ENCODE measurements around the gene SRPK2.

Gene SRPK2

GRCh38 chr7:105321754-105322455, 66.8 kb downstream of the SRPK2 start:
- TF ChIP-seq MYC (IDR thresholded peaks at IDR 0.05; ENCODE audit: low read depth, low read length) (no peak), POLR2A (IDR thresholded peaks at IDR 0.05; ENCODE audit: extremely low read depth, insufficient read length) (no peak)
- TF ChIP-seq, protein P1, sequence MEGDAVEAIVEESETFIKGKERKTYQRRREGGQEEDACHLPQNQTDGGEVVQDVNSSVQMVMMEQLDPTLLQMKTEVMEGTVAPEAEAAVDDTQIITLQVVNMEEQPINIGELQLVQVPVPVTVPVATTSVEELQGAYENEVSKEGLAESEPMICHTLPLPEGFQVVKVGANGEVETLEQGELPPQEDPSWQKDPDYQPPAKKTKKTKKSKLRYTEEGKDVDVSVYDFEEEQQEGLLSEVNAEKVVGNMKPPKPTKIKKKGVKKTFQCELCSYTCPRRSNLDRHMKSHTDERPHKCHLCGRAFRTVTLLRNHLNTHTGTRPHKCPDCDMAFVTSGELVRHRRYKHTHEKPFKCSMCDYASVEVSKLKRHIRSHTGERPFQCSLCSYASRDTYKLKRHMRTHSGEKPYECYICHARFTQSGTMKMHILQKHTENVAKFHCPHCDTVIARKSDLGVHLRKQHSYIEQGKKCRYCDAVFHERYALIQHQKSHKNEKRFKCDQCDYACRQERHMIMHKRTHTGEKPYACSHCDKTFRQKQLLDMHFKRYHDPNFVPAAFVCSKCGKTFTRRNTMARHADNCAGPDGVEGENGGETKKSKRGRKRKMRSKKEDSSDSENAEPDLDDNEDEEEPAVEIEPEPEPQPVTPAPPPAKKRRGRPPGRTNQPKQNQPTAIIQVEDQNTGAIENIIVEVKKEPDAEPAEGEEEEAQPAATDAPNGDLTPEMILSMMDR (IDR thresholded peaks at IDR 0.05; ENCODE audit: low read depth, low read length), result no peak
- TF ChIP-seq, protein P2, sequence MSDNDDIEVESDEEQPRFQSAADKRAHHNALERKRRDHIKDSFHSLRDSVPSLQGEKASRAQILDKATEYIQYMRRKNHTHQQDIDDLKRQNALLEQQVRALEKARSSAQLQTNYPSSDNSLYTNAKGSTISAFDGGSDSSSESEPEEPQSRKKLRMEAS (IDR thresholded peaks at IDR 0.05; ENCODE audit: low read depth, low read length), result no peak
- DNase-seq (ENCODE audit: low read depth), result no peak
- H3K4me3 ChIP-seq (ENCODE audit: low read depth, low read length), result no peak overlapping the region

DNA sequence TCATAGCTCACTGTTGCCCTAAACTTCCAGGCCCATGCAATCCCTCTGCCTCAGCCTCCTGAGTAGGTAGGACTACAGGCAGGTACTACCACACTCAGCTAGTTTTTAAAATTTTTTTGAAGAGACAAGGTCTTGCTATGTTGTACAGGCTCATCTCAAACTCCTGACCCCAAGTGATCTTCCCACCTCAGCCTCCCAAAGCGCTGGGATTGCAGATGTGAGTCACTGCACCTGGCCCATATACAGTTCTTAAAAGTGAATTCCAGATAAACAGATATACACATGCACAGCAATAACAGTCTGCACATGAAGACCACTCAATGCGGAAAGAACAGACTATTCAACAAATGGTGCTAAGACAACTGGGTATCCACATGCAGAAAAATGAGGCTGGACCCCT, 67.8 kb downstream of the SRPK2 start:
- TF ChIP-seq, protein P2 (IDR thresholded peaks at IDR 0.05; ENCODE audit: low read depth, low read length), result no peak
- TF ChIP-seq, protein P1 (IDR thresholded peaks at IDR 0.05; ENCODE audit: low read depth, low read length), result no peak
- H3K4me3 ChIP-seq (ENCODE audit: low read depth, low read length), result no peak overlapping the region

GRCh38 chr7:105319578-105319977, 69.1 kb downstream of the SRPK2 start:
- no peak for DNase-seq (ENCODE audit: low read depth)
- H3K4me3 ChIP-seq (ENCODE audit: low read depth, low read length), result no peak overlapping the region
- TF ChIP-seq, protein P2 (IDR thresholded peaks at IDR 0.05; ENCODE audit: low read depth, low read length), result no peak
- TF ChIP-seq, protein P1 (IDR thresholded peaks at IDR 0.05; ENCODE audit: low read depth, low read length), result no peak
- TF ChIP-seq MYC (IDR thresholded peaks at IDR 0.05; ENCODE audit: low read depth, low read length) (no peak), POLR2A (IDR thresholded peaks at IDR 0.05; ENCODE audit: extremely low read depth, insufficient read length) (no peak)

More for the DNA sequence above, 67.8 kb downstream of the SRPK2 start:
- no peak for DNase-seq (ENCODE audit: low read depth)

DNA sequence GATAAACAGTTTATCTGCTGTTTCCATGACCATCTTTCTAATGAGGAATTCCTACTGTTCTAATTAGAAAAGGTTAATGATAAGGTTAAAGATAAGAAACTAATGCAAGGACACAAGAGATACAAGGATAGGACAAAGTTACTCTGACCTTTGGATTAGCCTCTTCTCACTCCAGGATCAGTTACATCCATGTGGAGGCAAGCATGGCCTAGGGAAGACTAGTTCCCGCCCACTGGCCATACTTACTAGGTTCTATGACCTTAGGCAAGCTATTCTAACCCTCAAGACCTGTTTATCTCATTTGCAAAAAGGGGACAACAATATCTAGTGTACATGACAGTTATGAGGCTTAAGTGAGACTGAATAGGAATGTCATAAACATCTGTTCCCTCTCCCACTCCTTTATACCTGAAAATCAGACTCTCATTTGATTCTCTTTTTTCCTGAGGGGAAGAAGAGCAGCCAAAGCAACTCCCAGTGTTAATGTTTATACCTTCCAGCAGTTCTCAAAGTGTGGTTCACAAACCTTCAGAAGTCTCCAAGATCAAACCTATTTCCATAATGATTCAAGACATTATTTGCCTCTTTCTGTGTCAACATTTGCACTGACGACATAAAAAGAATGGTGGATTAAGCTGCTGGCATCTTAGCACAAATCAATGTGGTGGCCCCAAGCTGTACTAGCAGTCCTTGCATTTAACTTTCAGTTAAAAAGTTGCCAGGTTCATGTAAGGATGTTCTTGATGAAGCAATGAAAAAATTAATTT, 72.0 kb downstream of the SRPK2 start:
- no peak overlapping the region for H3K4me3 ChIP-seq (ENCODE audit: low read depth, low read length)
- TF ChIP-seq, protein P1 (IDR thresholded peaks at IDR 0.05; ENCODE audit: low read depth, low read length), result no peak
- TF ChIP-seq, protein P2 (IDR thresholded peaks at IDR 0.05; ENCODE audit: low read depth, low read length), result no peak
- no peak for TF ChIP-seq POLR2A (IDR thresholded peaks at IDR 0.05; ENCODE audit: extremely low read depth, insufficient read length)
- TF ChIP-seq MYC (IDR thresholded peaks at IDR 0.05; ENCODE audit: low read depth, low read length), result no peak
- no peak for DNase-seq (ENCODE audit: low read depth)

DNA sequence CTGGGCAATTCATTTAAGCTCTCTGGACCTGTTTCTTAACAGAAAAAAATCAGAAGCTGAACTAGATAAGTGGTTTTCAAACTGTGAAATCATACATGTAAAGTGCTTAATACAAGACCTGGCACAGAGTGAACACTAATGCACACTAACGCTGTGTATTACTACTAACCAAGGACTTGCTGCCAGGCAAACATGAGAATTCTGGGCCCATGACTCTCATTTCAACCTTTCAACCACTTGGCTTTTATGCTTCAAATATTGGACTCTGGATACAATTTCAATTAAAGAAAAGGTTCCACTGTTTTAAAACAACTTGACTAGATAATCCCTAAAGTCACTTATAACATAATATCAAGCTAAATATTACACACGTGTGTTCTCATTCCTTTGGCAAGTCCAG, 73.4 kb downstream of the SRPK2 start:
- TF ChIP-seq, protein P1 (IDR thresholded peaks at IDR 0.05; ENCODE audit: low read depth, low read length), result no peak
- no peak for TF ChIP-seq MYC (IDR thresholded peaks at IDR 0.05; ENCODE audit: low read depth, low read length)
- H3K4me3 ChIP-seq (ENCODE audit: low read depth, low read length), result no peak overlapping the region

More for the DNA sequence above, 73.4 kb downstream of the SRPK2 start:
- no peak for DNase-seq (ENCODE audit: low read depth)

All from NB4 (cell line).